Spleen (tissue), 11 donors: Measurements from ENCODE around the gene IGF2R. TPM values are rescaled to one million over a fixed set of nuclear protein-coding genes. Genes with fewer than 3 reads are reported as not detected.
"Not testable (repeated sequence)": the region's sequence is repeated elsewhere in the genome, so short reads cannot be mapped to it uniquely, and the experiment has no call there.

Source experiments
- DNase-seq: peaks from one replicate; pipeline ENCODE4 v3.0.0-alpha.2; 2020
- H3K27ac ChIP-seq, 8 donors: fragments of 200-600 bp; sonication (generic) in 7 of 8; 1 replicate in 4 of 8; 2 replicates in 4 of 8; pipeline versions ENCODE4 v1.5.0 to v1.8.0; 2016 to 2021; ENCODE audit warnings: inconsistent platforms in 4 of 8, mild to moderate bottlenecking in 4 of 8, moderate library complexity in 1 of 8
- H3K27me3 ChIP-seq, 7 donors: fragments of 200-600 bp; sonication (generic) in 6 of 7; replicated peaks in 1 of 7; 1 replicate in 4 of 7; 2 replicates in 3 of 7; pipeline versions ENCODE4 v1.5.0 to v1.8.0; 2016 to 2021; ENCODE audit warnings: inconsistent platforms in 3 of 7, mild to moderate bottlenecking in 1 of 7
- H3K36me3 ChIP-seq, 6 donors: fragments of 200-600 bp; sonication (generic) in 5 of 6; 1 replicate in 4 of 6; 2 replicates in 2 of 6; pipeline versions ENCODE4 v1.5.0 to v1.8.0; 2016 to 2021; ENCODE audit warnings: inconsistent platforms in 2 of 6
- H3K4me1 ChIP-seq, 6 donors: fragments of 200-600 bp; sonication (generic) in 5 of 6; 1 replicate in 3 of 6; 2 replicates in 3 of 6; pipeline versions ENCODE4 v1.5.0 to v1.8.0; 2016 to 2021; ENCODE audit warnings: inconsistent platforms in 3 of 6
- H3K4me3 ChIP-seq, 8 donors: fragments of 200-600 bp; sonication (generic) in 7 of 8; 1 replicate in 4 of 8; 2 replicates in 4 of 8; pipeline versions ENCODE4 v1.5.0 to v1.8.0; 2016 to 2021; ENCODE audit warnings: inconsistent platforms in 4 of 8, mild to moderate bottlenecking in 4 of 8, moderate library complexity in 2 of 8
- H3K9me3 ChIP-seq, 8 donors: fragments of 200-600 bp; sonication (generic) in 7 of 8; 1 replicate in 4 of 8; 2 replicates in 4 of 8; pipeline versions ENCODE4 v1.5.0 to v1.8.0; 2016 to 2021; ENCODE audit warnings: inconsistent platforms in 4 of 8
- CTCF ChIP-seq, 11 experiments: fragments of 200-600 bp in 7 of 11; fragments of 450-650 bp in 4 of 11; sonication (generic) in 4 of 11; IDR thresholded peaks in 8 of 11; conservative IDR thresholded peaks in 3 of 11; 1 replicate in 7 of 11; 2 replicates in 4 of 11; pipeline versions ENCODE4 v1.4.0 to v1.8.0; 2016 to 2021; ENCODE audit warnings: antibody characterized with exemption in 11 of 11, inconsistent platforms in 4 of 11, mild to moderate bottlenecking in 1 of 11
- POLR2A ChIP-seq, 3 donors: fragments of 450-650 bp; IDR thresholded peaks; one replicate each; pipeline ENCODE4 v1.5.1; 2017; ENCODE audit warnings: antibody characterized with exemption in 3 of 3, mild to moderate bottlenecking in 1 of 3
- POLR2AphosphoS5 ChIP-seq, 3 donors: sonication (generic); formaldehyde crosslinking; IDR thresholded peaks; one replicate each; pipeline ENCODE4 v1.5.1; 2017; ENCODE audit warnings: antibody characterized with exemption in 3 of 3
- WGBS, 5 donors: extraction: QIAGEN DNeasy Blood & Tissue Kit in 3 of 5; methylation state at CpG; one replicate each; pipeline versions ENCODE4 v1.1.5 to v1.1.7; 2013 to 2018; 5-methylcytosine and 5-hydroxymethylcytosine counted together
- intact Hi-C: fragments of 100-400 bp; cut with DNase I; formaldehyde crosslinking; loops from one replicate; pipeline ENCODE4 v1.15.0; 2023; ENCODE audit warnings: low total_unique reads
- polyA plus RNA-seq, 3 donors: library from polyadenylated mRNA; stranded (reverse); fragments of 200-250 nt; gene quantifications; one replicate each; pipeline ENCODE4 v1.2.1, GENCODE V29; 2013
- total RNA-seq, 7 donors: library from RNA; depleted of rRNA in 3 of 7; stranded (reverse); fragments of >200 nt in 3 of 7; fragmentation: NEBNext Ultra II Directional in 4 of 7; extraction: Animal tissue kit (Norgen Biotek cat#: 25700) in 4 of 7; gene quantifications; one replicate each; pipeline versions ENCODE4 v1.1.0 to v1.2.1, GENCODE V29; 2016 to 2021
- donor health status: healthy with polysubstance abuse.
- donor health status: DM: no; HTN: no; CAD: no; lungs with moderate emphysema.
- donor health status: DM: no; HTN: no; CAD: no.
- donor health status: Bipolar disorder and iron deficiency.
- donor health status: healthy.
- donor health status: DM: no; HTN: no; CAD: no.
- donor health status: DM: yes; HTN: yes; CAD: no.

IGF2R gene
- total and polyA plus RNA-seq, 10 donors, result 6.9 to 193 (median 159) TPM

- no peaks in the 10 kb centered on the region for H3K27me3 ChIP-seq
- H3K4me3 ChIP-seq, result no peak overlapping the region
- no peaks in the 10 kb centered on the region for H3K4me1 ChIP-seq
- intact Hi-C loops, result no loop called here
- 85 to 97% (median 96%) methylated on average over 2 of the region's 2 CpGs for WGBS, 5 donors
- DNase-seq, result peak; percentile 19
- TF ChIP-seq POLR2A (IDR thresholded peaks at IDR 0.05), result no peak
- TF ChIP-seq POLR2AphosphoS5 (IDR thresholded peaks at IDR 0.05), result no peak
- no peak for TF ChIP-seq CTCF (IDR thresholded peaks at IDR 0.05 in 8 of 11, conservative IDR thresholded peaks at IDR 0.05 in 3 of 11)
- no peak overlapping the region for H3K27ac ChIP-seq
- peaks cover 0 to 24% (median 0%) of the 10 kb centered on the region in 6 donors for H3K36me3 ChIP-seq
- H3K9me3 ChIP-seq, result no peaks in the 10 kb centered on the region
Observed at GRCh38 chr6:160124007-160124406, 155.1 kb downstream of the IGF2R start.

GRCh38 chr6:160124605-160125004 is 155.7 kb downstream of the IGF2R start:
- TF ChIP-seq CTCF (IDR thresholded peaks at IDR 0.05 in 8 of 11, conservative IDR thresholded peaks at IDR 0.05 in 3 of 11), result no peak
- TF ChIP-seq POLR2A (IDR thresholded peaks at IDR 0.05), result no peak
- no peak for TF ChIP-seq POLR2AphosphoS5 (IDR thresholded peaks at IDR 0.05)
- intact Hi-C loops, result no loop called here
- 88 to 98% (median 94%) methylated on average over 5 of the region's 5 CpGs for WGBS, 5 donors

GRCh38 chr6:160125105-160125504 is 156.2 kb downstream of the IGF2R start:
- H3K4me1 ChIP-seq, H3K27ac ChIP-seq, H3K9me3 ChIP-seq, intact Hi-C loops, H3K27me3 ChIP-seq, H3K4me3 ChIP-seq: not testable (repeated sequence)
- peak; percentile 11 for DNase-seq
- WGBS, 5 donors, result 80 to 93% (median 87%) methylated on average over 5 of the region's 5 CpGs
- H3K36me3 ChIP-seq, result peaks cover 0 to 21% (median 0%) of the 10 kb centered on the region in 6 donors

More at GRCh38 chr6:160124605-160125004, 155.7 kb downstream of the IGF2R start:
- peaks cover 0 to 21% (median 0%) of the 10 kb centered on the region in 6 donors for H3K36me3 ChIP-seq
- H3K27me3 ChIP-seq, result no peaks in the 10 kb centered on the region
- no peaks in the 10 kb centered on the region for H3K4me1 ChIP-seq
- no peak overlapping the region for H3K4me3 ChIP-seq
- no peak overlapping the region for H3K27ac ChIP-seq
- peak; percentile 58 for DNase-seq
- H3K9me3 ChIP-seq, result no peaks in the 10 kb centered on the region

- DNase-seq, result peak; percentile 46
- no peak overlapping the region for H3K27ac ChIP-seq
- TF ChIP-seq POLR2A (IDR thresholded peaks at IDR 0.05) (no peak), CTCF (IDR thresholded peaks at IDR 0.05 in 8 of 11, conservative IDR thresholded peaks at IDR 0.05 in 3 of 11) (no peak), POLR2AphosphoS5 (IDR thresholded peaks at IDR 0.05) (no peak)
- H3K4me1 ChIP-seq, result no peaks in the 10 kb centered on the region
- no peaks in the 10 kb centered on the region for H3K27me3 ChIP-seq
- H3K9me3 ChIP-seq, result no peaks in the 10 kb centered on the region
- intact Hi-C loops, result no loop called here
- peaks cover 0 to 9% (median 0%) of the 10 kb centered on the region in 6 donors for H3K36me3 ChIP-seq
- no peak overlapping the region for H3K4me3 ChIP-seq
- 89 to 93% (median 92%) methylated on average over 16 of the region's 16 CpGs for WGBS, 5 donors
Observed at GRCh38 chr6:160127270-160128124, 158.6 kb downstream of the IGF2R start.
